Ishikawa (cell line): ENCODE results near the gene SMAD3.

Experiments
- TCF12 ChIP-seq: IDR thresholded peaks from 2 replicates; pipeline ENCODE4 v1.6.1; 2012; ENCODE audit warnings: low read depth
- USF1 ChIP-seq: IDR thresholded peaks from 2 replicates; pipeline ENCODE4 v1.6.1; 2012

DNA sequence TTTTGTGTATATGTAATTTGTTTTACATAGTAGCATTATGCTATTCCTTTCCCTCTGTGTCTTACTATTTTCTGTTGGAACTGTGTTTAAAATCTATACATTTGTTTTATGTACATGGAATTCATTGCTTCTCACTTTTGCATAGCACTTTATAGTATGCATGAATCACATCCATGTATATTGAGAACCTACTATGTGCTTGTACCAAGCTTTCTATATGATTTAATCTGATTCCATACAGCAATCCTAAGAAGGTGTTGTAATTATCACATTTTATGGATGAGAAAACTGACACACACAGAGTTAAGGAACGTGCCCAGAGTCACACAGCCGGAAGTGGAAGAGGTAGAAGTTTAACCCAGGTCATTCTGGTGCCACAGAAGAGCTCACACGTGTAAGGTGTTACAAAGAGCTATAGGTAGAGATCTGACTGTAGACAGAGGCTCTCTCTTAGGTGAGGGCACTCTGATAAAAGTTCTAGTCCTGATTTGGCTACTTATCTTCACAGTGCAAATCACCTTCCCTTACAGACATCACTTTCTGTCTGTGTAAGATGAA, 3.5 kb upstream of the SMAD3 start:
- TF ChIP-seq USF1 = no peak
- TF ChIP-seq TCF12 = no peak
